ENCODE results near the gene MTX1. TPM values are rescaled to one million over a fixed set of nuclear protein-coding genes. Genes with fewer than 3 reads are reported as not detected.
"Not testable (repeated sequence)": the region's sequence is repeated elsewhere in the genome, so short reads cannot be mapped to it uniquely, and the experiment has no call there.

Gene MTX1
- total RNA-seq, 3 donors from 2014 or later = 26.1 to 41.1 (median 35.6) TPM

- H3K9me3 ChIP-seq = no peaks in the 10 kb centered on the region
- DNase-seq (peak; percentile 44 to 74 (median 66)), ATAC-seq (no peak)
- intact Hi-C loops (cut with DNase I, micrococcal nuclease) = no loop called here
- H3K4me1 ChIP-seq (ENCODE audit: low read depth) = peaks cover 26% of the 10 kb centered on the region
- no peak overlapping the region for H3K4me3 ChIP-seq
- H3K36me3 ChIP-seq (ENCODE audit: low read depth) = no peaks in the 10 kb centered on the region
- TF ChIP-seq, protein P1, sequence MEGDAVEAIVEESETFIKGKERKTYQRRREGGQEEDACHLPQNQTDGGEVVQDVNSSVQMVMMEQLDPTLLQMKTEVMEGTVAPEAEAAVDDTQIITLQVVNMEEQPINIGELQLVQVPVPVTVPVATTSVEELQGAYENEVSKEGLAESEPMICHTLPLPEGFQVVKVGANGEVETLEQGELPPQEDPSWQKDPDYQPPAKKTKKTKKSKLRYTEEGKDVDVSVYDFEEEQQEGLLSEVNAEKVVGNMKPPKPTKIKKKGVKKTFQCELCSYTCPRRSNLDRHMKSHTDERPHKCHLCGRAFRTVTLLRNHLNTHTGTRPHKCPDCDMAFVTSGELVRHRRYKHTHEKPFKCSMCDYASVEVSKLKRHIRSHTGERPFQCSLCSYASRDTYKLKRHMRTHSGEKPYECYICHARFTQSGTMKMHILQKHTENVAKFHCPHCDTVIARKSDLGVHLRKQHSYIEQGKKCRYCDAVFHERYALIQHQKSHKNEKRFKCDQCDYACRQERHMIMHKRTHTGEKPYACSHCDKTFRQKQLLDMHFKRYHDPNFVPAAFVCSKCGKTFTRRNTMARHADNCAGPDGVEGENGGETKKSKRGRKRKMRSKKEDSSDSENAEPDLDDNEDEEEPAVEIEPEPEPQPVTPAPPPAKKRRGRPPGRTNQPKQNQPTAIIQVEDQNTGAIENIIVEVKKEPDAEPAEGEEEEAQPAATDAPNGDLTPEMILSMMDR (IDR thresholded peaks at IDR 0.05) = no peak
These were observed 16.6 kb upstream of the MTX1 start for GRCh38 chr1:155191904-155192303.

DNA sequence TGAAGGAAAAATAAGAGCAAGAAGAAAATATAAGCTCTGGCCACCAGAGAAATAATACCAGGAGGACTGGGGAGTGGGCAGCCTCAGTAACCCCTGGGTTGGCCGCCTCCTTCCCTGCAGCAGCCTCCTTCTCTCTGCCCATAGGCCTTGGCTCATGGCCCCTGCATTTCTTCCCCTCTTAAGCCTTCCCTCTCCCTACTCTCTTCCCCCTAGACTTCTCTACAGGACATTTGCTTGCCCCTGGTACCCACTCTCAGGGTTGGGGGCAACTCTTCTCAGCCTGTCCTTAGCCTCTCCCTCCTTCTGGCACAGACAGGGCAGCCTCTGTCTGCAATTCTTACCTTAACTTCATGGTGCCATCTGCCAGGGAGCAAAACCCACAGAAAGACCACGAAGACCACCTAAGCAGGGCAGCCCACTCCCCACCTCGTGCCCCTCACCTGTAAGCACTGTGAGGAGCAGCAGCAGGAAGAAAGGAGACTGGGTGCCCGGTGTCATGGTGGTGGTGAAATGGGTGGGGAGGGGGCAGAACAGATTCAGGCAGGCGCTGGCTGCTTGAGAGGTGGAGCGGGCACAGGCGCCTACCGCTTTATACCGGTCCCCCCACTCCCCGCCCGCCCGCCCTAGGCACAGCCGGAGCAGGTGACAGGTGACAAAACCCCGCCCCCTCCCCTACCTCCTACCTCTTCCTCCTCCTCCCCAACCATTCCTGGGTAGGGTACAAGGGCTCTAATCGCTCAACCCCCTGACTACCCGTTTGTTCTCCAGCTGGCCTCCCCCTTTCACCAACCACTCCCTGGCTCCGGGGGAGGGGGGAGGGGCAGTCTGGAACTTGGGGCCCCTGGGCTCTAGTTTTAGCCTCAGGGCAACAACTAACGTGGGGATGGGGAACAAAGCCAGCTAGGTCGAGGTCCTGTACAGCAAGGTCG lies 15.9 kb upstream of the MTX1 start:
- Histone ChIP-seq H3K4me3 (peak overlapping the region; percentile 0), H3K36me3 (ENCODE audit: low read depth) (no peaks in the 10 kb centered on the region), H3K9me3 (no peaks in the 10 kb centered on the region), H3K4me1 (ENCODE audit: low read depth) (peaks cover 19% of the 10 kb centered on the region)
- TF ChIP-seq, protein P1 (IDR thresholded peaks at IDR 0.05) = no peak
- intact Hi-C loops (cut with DNase I, micrococcal nuclease) = no loop called here
- DNase-seq (peak; percentile 86 to 91 (median 89)), ATAC-seq (peak; percentile 71)

- intact Hi-C loops (cut with DNase I, micrococcal nuclease) = no loop called here
- ATAC-seq = peak; percentile 76
- TF ChIP-seq, protein P1 (IDR thresholded peaks at IDR 0.05) = peak; percentile 91
- H3K9me3 ChIP-seq = no peaks in the 10 kb centered on the region
- H3K36me3 ChIP-seq (ENCODE audit: low read depth) = no peaks in the 10 kb centered on the region
- peak; percentile 92 to 95 (median 95) for DNase-seq
- H3K4me1 ChIP-seq (ENCODE audit: low read depth) = peaks cover 15% of the 10 kb centered on the region
- H3K4me3 ChIP-seq = no peak overlapping the region
These were observed 15.1 kb upstream of the MTX1 start for GRCh38 chr1:155193275-155193990.

GRCh38 chr1:155193991-155194240 lies 14.6 kb upstream of the MTX1 start:
- H3K4me3 ChIP-seq; intact Hi-C loops (cut with DNase I, micrococcal nuclease); H3K36me3 ChIP-seq (ENCODE audit: low read depth); DNase-seq; H3K9me3 ChIP-seq: not testable (repeated sequence)
- peaks cover 15% of the 10 kb centered on the region for H3K4me1 ChIP-seq (ENCODE audit: low read depth)
- ATAC-seq = peak; percentile 37

- Histone ChIP-seq H3K9me3 (no peaks in the 10 kb centered on the region), H3K4me1 (ENCODE audit: low read depth) (peaks cover 15% of the 10 kb centered on the region), H3K4me3 (no peak overlapping the region), H3K36me3 (ENCODE audit: low read depth) (no peaks in the 10 kb centered on the region)
- DNase-seq (peak in 2 of 3 donors; percentile 33 to 65), ATAC-seq (no peak)
- intact Hi-C loops (cut with DNase I, micrococcal nuclease) = no loop called here
- TF ChIP-seq, protein P1 (IDR thresholded peaks at IDR 0.05) = no peak
These were observed 13.0 kb upstream of the MTX1 start for GRCh38 chr1:155195201-155196102.

Data from mucosa of descending colon (tissue), 3 donors.